Tibial nerve (tissue), 4 donors: ENCODE results near the gene AQP2. TPM values are rescaled to one million over a fixed set of nuclear protein-coding genes. Genes with fewer than 3 reads are reported as not detected.

ENCODE experiments used
- DNase-seq, 2 donors: peaks; one replicate each; pipeline ENCODE4 v3.0.0-alpha.2; 2019; ENCODE audit warnings: low spot score in 2 of 2
- H3K27ac ChIP-seq, 4 donors: fragments of 200-600 bp; sonication (generic) in 3 of 4; one replicate each; pipeline ENCODE4 v1.5.1; 2017 to 2019; ENCODE audit warnings: mild to moderate bottlenecking in 1 of 4
- H3K27me3 ChIP-seq, 2 donors: fragments of 200-600 bp; sonication (generic) in 1 of 2; one replicate each; pipeline versions ENCODE4 v1.5.1 to v1.6.0; 2017 to 2019
- H3K36me3 ChIP-seq, 3 donors: fragments of 200-600 bp; sonication (generic); one replicate each; pipeline ENCODE4 v1.5.1; 2018 to 2019
- H3K4me1 ChIP-seq, 4 donors: fragments of 200-600 bp; sonication (generic) in 3 of 4; one replicate each; pipeline ENCODE4 v1.5.1; 2017 to 2019
- H3K4me3 ChIP-seq, 4 donors: fragments of 200-600 bp; sonication (generic) in 3 of 4; one replicate each; pipeline ENCODE4 v1.5.1; 2017 to 2019; ENCODE audit warnings: mild to moderate bottlenecking in 1 of 4, moderate library complexity in 1 of 4
- H3K9me3 ChIP-seq, 4 donors: fragments of 200-600 bp; sonication (generic) in 3 of 4; one replicate each; pipeline ENCODE4 v1.5.1; 2017 to 2019
- EP300 ChIP-seq, 2 donors: sonication (generic); formaldehyde crosslinking; IDR thresholded peaks; one replicate each; pipeline ENCODE4 v1.6.1; 2017; ENCODE audit warnings: antibody characterized with exemption in 2 of 2, mild to moderate bottlenecking in 1 of 2
- POLR2A ChIP-seq, 2 donors: fragments of 450-650 bp; IDR thresholded peaks; one replicate each; pipeline ENCODE4 v1.6.1; 2017; ENCODE audit warnings: antibody characterized with exemption in 2 of 2, mild to moderate bottlenecking in 2 of 2, moderate library complexity in 2 of 2
- WGBS, 2 donors: methylation state at CpG; one replicate each; pipeline ENCODE4 v1.1.5; 2018; 5-methylcytosine and 5-hydroxymethylcytosine counted together
- total RNA-seq, 4 donors: library from RNA; depleted of rRNA; stranded (reverse); fragments of >200 nt; gene quantifications; one replicate each; pipeline ENCODE4 v1.1.0, GENCODE V29; 2016
- TF ChIP-seq, protein P1 (sequence below), 5 experiments: fragments of 200-600 bp in 3 of 5; fragments of 450-650 bp in 2 of 5; sonication (generic) in 3 of 5; IDR thresholded peaks; one replicate each; pipeline ENCODE4 v1.5.1; 2016 to 2019; ENCODE audit warnings: antibody characterized with exemption in 5 of 5, mild to moderate bottlenecking in 3 of 5, moderate library complexity in 2 of 5

The AQP2 gene
- total RNA-seq, 4 donors from 2014 or later, result not detected

DNA sequence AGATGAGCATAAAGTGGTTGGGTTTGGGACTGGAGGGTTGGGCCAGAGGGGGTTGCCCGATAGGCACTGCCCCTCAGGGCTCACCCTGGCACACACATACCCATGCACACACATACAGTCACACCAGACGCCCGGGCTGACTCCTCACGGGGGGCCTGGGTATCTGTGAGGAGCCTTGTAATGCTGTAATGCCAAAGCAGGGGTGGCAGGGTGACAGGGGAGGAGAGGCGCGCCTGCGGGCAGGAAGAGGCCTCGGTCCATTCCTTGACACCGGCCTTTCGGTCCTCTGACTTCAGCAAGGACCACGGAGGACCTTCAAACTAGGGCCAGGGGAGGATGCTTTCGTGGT lies 47.2 kb upstream of the AQP2 start:
- H3K4me3 ChIP-seq, result peak overlapping the region; percentile 29 to 55 (median 36)

DNA sequence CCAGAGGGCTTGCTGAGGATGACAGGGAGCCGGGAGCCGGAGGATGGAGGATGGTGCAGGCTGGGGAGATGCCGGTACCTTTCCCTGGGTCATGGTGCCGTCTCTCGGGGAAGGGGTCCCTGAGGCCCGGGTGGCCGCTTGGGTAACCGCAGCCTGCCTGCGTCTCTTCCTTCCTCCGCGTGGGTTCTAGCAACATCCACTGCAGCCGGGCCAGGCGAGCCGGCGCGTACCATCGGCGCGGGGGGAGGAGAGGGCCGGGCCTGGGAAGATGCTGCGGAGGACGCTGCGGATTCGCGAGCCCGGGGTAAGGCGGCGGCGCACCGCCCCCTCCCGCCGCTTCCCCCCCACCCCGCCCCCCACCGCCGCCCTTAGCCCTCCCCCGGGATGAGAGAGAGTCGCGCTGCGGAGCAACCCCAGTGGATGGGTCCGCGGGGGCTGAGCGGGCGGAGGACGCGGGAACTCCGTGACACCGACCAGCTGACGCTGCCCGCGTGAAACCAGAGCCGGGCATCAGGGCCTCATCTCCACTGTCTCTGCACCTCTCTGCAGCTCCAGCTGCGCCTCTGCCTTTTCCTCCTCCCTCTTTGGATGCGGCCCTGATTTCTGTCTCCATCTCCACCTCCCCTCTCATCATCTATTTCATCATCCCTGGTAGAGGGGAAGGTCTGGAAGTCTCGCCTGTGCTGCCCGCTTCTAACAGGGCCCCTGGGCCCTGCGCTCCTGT lies 46.7 kb upstream of the AQP2 start, which contains the start of gene FAIM2:
Gene FAIM2 (minus strand): TSS at position 201 of the 724 bp plus-strand sequence. CDS start 108 bp downstream, at position 93.
- no peaks in the 10 kb centered on the region for H3K9me3 ChIP-seq
- WGBS, 2 donors, result 4 to 7% methylated on average over 19 to 53 of the region's 56 CpGs
- peaks cover 0 to 12% of the 10 kb centered on the region in 2 donors for H3K27me3 ChIP-seq
- H3K27ac ChIP-seq, result peak within 1 kb of the TSS; percentile 44 to 81 (median 66)
- H3K36me3 ChIP-seq, result no peaks in the 10 kb centered on the region
- TF ChIP-seq, protein P1, sequence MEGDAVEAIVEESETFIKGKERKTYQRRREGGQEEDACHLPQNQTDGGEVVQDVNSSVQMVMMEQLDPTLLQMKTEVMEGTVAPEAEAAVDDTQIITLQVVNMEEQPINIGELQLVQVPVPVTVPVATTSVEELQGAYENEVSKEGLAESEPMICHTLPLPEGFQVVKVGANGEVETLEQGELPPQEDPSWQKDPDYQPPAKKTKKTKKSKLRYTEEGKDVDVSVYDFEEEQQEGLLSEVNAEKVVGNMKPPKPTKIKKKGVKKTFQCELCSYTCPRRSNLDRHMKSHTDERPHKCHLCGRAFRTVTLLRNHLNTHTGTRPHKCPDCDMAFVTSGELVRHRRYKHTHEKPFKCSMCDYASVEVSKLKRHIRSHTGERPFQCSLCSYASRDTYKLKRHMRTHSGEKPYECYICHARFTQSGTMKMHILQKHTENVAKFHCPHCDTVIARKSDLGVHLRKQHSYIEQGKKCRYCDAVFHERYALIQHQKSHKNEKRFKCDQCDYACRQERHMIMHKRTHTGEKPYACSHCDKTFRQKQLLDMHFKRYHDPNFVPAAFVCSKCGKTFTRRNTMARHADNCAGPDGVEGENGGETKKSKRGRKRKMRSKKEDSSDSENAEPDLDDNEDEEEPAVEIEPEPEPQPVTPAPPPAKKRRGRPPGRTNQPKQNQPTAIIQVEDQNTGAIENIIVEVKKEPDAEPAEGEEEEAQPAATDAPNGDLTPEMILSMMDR (IDR thresholded peaks at IDR 0.05), result peak in 1 of 5 experiments; percentile 17
- TF ChIP-seq POLR2A (IDR thresholded peaks at IDR 0.05) (no peak), EP300 (IDR thresholded peaks at IDR 0.05) (peak in 1 of 2 donors; percentile 30)
- H3K4me1 ChIP-seq, result peaks cover 0 to 15% (median 3%) of the 10 kb centered on the region in 4 donors
- DNase-seq, result peak in 1 of 2 donors; percentile 33
- H3K4me3 ChIP-seq, result peak within 1 kb of the TSS; percentile 29 to 55 (median 36)

More for the DNA sequence above, 47.2 kb upstream of the AQP2 start:
- Histone ChIP-seq H3K4me1 (peaks cover 0 to 15% (median 3%) of the 10 kb centered on the region in 4 donors), H3K27ac (peak overlapping the region; percentile 44 to 81 (median 66)), H3K27me3 (peaks cover 0 to 12% of the 10 kb centered on the region in 2 donors), H3K9me3 (no peaks in the 10 kb centered on the region), H3K36me3 (no peaks in the 10 kb centered on the region)
- TF ChIP-seq, protein P1 (IDR thresholded peaks at IDR 0.05), result no peak
- no peak for TF ChIP-seq EP300 (IDR thresholded peaks at IDR 0.05)
- no peak for TF ChIP-seq POLR2A (IDR thresholded peaks at IDR 0.05)
- 43 to 47% methylated on average over 12 of the region's 12 CpGs for WGBS, 2 donors
- DNase-seq, result no peak

DNA sequence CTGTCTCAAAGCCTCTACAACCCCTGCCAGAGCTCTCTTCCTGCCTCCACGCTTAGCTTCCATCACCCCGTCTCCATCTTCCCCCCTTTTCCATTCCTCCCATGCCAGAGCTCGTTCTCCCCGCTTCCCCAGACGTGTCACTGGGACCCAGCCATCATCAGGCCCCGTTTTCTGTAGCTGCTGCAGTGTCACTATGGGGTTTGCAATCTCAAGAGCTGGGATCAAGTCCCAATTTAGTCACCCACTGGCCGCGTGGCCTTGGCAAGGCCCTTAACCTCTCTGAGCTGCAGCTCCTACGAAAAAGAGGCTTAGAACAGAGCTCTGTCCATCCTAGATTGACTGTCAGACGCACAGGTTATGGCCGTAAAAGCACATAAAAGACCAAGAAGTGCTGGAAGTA lies 45.9 kb upstream of the AQP2 start:
- H3K36me3 ChIP-seq, result no peaks in the 10 kb centered on the region
- H3K27ac ChIP-seq, result peak overlapping the region; percentile 44 to 81 (median 66)
- 86 to 89% methylated on average over 11 of the region's 11 CpGs for WGBS, 2 donors
- no peak for DNase-seq
- H3K9me3 ChIP-seq, result no peaks in the 10 kb centered on the region
- H3K4me3 ChIP-seq, result no peak overlapping the region
- TF ChIP-seq POLR2A (IDR thresholded peaks at IDR 0.05), result no peak
- TF ChIP-seq, protein P1 (IDR thresholded peaks at IDR 0.05), result no peak
- no peak for TF ChIP-seq EP300 (IDR thresholded peaks at IDR 0.05)
- H3K27me3 ChIP-seq, result peaks cover 0 to 12% of the 10 kb centered on the region in 2 donors
- peaks cover 0 to 15% (median 3%) of the 10 kb centered on the region in 4 donors for H3K4me1 ChIP-seq

DNA sequence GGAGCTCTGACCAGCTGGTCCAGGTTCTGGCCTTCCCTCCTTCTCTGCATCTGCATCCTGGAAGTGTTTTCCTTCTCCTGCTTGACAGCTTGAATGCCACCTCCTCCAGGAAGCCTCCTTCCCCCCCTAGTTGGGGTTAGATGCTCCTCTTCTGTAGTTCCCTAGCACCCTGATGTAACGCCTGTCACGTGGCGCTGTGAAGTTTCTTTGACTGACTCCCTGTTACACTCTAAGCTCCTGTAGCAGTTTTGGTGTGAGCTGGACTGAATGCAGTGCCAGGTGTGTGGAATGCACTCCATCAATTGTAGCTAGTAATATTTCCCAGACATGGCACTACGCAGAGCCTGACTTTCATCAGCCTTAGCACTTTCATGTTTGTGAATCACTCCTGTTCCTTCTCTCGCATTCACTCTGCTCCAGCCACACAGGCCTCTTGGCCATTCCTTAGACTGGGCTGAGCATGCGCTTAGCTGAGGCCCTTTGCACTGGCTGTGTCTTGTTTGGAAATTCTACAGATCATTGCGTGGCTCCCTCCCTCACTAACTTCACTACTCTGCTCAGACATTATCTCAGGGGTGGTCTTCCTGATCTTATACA lies 44.7 kb upstream of the AQP2 start:
- Histone ChIP-seq H3K4me3 (no peak overlapping the region), H3K4me1 (peaks cover 0 to 15% (median 3%) of the 10 kb centered on the region in 4 donors), H3K9me3 (no peaks in the 10 kb centered on the region), H3K36me3 (no peaks in the 10 kb centered on the region), H3K27me3 (peaks cover 0 to 12% of the 10 kb centered on the region in 2 donors), H3K27ac (no peak overlapping the region)
- TF ChIP-seq EP300 (IDR thresholded peaks at IDR 0.05), result no peak
- TF ChIP-seq, protein P1 (IDR thresholded peaks at IDR 0.05), result no peak
- TF ChIP-seq POLR2A (IDR thresholded peaks at IDR 0.05), result no peak
- DNase-seq, result no peak
- WGBS, 2 donors, result 94 to 98% methylated on average over 7 of the region's 7 CpGs

GRCh38 chr12:49907352-49907751 lies 43.2 kb upstream of the AQP2 start:
- DNase-seq, result no peak
- no peak overlapping the region for H3K27ac ChIP-seq
- no peak overlapping the region for H3K4me3 ChIP-seq
- H3K9me3 ChIP-seq, result no peaks in the 10 kb centered on the region
- peaks cover 0 to 15% (median 3%) of the 10 kb centered on the region in 4 donors for H3K4me1 ChIP-seq
- TF ChIP-seq, protein P1 (IDR thresholded peaks at IDR 0.05), result no peak
- no peak for TF ChIP-seq POLR2A (IDR thresholded peaks at IDR 0.05)
- TF ChIP-seq EP300 (IDR thresholded peaks at IDR 0.05), result no peak
- H3K27me3 ChIP-seq, result peaks cover 0 to 12% of the 10 kb centered on the region in 2 donors
- 48 to 60% methylated on average over 1 of the region's 1 CpG for WGBS, 2 donors
- H3K36me3 ChIP-seq, result no peaks in the 10 kb centered on the region
